Glomerular endothelial cell (primary cell): ENCODE results near the gene NFIA. TPM values are rescaled to one million over a fixed set of nuclear protein-coding genes. Genes with fewer than 3 reads are reported as not detected.
A peak's percentile ranks its signal among the peaks of the same experiment; 100 is the strongest.

Experiments used
- DNase-seq: peaks from one replicate; pipeline ENCODE4 v3.0.0-alpha.2; 2011; ENCODE audit warnings: low read depth, low spot score; ENCODE audit errors: extremely low read depth
- total RNA-seq: library from RNA; depleted of rRNA; stranded (reverse); fragments of >200 nt; gene quantifications from 2 replicates; pipeline ENCODE4 v1.2.3, GENCODE V29; 2015

Gene NFIA
- total RNA-seq, 1 donor from 2014 or later: 18.4 TPM

GRCh38 chr1:61318319-61319125, 236.2 kb downstream of the NFIA start:
- DNase-seq: no peak

DNA sequence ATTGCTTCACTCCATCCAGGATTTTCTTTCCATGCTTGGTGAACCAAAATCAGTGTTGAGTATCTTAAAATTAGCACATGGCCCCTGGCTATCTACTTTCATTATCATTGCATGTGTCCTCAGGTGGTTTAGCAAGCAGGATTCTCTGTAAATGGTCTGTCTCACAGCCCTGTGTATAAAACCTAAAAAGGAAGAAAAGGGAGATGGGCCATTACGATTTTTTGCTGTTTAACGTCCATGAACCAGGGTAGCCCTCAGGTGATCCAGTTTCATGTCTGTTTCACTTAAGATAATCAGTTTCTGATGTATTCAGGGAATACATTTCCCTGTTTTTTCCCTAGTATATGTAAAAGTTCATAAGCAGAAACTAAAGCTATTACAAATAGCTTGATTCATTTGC, 238.2 kb downstream of the NFIA start:
- DNase-seq: no peak

DNA sequence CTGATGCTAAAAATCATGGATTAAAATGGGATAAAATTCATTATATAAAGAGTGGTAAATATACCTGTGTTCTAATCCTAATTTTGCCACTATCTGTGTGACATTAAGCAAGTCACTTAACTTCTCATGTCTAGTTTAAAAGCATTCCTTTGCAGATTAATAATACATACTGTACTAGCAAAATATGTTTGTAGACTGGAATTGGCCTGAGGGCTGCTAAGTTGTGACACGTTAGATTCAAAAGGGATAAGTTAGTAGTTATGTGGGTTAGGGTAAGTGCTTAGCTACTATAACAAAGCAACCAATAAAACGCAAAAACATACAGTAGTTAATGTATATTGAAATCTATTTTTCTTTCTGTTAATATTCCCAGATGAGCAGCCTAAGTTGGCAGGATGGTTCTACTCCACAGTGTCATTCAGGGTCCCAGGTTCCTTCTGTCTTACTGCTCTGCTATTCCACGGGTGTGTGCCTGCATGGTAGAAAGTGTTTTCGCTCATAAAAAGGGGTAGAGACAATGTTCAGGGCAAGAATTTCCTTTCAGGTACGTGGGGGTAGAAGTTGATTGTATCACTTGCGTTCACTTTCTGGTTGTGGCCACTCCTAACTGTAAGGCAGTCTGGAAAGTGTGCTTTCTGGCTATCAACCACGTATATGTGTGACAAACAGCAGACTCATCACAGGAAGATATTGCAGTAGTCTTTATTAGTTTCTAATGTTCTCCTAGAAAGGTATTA, 239.8 kb downstream of the NFIA start:
- no peak for DNase-seq

GRCh38 chr1:61322769-61323168, 240.4 kb downstream of the NFIA start:
- DNase-seq: no peak

DNA sequence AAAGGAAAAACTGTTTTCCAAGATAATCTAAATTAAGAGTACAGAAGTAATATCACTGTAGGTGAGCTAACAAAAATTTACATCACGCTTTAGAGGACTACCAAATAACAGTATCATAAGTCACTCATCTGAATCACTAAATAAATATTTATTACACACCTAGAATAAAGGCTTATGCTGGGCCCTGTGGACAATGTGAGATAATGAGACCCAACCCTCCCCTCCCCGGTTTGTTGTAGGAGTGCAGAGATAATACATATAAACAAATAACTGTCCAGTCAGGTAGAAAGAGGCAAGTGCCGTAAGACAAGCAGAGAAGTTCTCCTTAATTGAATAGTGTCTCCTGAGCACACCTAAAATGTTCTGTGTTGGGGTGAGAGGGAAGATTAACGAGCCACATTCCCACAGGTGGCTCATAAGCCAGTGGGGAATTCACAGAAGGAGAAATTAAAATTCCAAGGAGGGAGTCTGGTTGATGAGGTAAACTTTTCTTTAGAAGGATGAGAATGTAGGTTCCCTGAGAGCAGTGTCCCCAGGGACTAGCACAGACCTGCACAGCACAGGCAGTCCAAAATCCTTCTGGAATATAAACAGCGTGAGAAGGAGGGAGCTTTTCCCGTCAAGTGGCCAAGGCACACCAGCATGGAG, 241.4 kb downstream of the NFIA start:
- no peak for DNase-seq

DNA sequence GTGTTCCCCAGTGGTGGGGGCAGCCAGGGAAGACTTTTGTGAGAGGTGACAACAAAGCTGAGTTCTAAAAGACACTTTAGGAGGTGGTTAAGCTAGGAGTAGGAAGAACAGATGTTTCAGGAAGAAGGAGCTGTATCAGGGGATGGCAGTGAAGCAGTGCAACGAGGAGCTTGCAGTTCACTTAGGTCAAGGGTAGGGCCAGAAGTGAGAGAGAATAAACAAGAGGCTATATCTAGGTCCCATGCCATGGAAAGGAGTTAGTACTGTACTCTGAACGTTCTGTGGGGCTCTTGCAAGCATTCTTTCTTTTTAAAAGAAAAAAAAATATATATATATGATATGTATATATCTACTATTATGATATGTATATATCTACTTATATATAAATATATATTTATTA, 244.4 kb downstream of the NFIA start:
- no peak for DNase-seq

GRCh38 chr1:61327436-61327835, 245.1 kb downstream of the NFIA start:
- no peak for DNase-seq

DNA sequence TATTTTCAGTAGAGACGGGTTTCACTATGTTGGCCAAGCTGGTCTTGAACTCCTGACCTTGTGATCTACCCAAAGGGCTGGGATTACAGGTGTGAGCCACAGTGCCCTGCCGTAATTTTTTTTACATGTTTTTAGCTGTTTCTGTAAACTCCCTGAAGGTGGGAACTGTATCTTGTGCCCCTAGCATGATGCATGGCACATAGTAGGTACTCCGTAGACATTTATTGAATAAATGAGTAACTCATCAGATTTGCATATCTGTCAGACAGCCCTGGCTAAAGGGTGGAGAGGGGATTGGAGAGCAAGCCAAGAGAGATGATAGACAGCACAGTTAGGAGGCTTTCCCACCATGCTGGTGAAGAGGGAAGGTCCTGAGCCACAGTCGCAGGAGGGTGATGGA, 247.2 kb downstream of the NFIA start:
- DNase-seq: no peak

DNA sequence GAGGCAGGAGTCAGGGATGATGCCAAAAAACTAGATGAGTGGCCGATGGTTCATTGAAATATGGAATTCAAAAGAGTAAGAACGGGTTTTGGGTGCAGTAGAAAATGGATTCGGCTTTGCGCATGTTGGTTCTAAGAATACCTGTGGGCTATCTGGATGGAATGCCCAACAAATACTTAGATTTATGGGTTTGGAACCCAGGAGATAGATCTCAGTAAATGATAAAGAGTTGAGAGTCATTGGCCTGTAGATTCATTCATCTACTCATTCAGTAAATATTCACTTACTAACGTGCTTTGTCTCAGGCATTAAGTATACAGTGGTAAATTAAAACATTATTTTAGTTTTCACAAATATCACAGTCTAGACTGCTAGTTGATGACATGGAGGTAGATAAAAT, 247.7 kb downstream of the NFIA start:
- DNase-seq: no peak

DNA sequence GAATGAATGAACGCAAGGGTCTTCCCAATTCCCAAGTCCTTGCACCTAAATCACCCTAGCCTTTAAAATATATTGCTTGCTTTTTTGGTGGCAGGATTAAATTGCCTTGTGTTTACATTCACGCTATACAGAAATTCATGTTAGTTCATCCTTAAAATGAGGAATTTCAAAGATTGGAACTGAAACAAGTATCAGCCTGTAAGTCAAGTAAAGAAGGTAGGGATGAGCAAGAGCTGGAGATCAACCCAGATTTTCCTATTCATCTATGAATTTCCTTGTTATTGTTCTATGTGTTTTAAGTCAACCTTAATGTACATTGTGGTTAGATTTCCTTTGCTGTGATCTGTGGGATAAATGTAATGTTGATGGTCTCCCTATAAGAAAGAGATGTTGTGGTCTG, 248.2 kb downstream of the NFIA start:
- no peak for DNase-seq

DNA sequence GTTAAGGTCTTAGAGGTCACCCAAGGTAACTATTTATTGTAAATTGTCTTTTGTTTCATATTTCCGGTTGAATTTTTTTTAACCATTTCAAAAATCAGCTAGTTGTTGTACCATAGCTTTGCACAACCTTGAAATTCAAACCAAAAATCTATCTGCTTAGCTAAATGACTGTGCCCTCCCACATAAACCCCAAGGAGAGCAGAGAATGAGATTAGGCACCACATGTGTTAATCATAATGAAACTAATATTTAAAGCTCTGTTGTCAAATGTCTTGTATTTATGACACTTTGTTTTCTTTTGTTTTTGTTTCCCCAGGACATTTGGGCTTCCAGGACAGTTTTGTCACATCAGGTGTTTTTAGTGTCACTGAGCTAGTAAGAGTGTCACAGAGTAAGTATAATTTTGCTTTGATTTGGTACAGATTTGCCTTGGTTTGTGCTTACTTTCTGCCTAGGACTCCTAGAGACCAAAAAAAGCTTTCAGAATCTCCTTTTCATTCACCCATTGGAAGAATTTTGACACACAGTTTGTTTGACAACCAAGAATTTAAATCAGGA, 249.9 kb downstream of the NFIA start:
- no peak for DNase-seq

GRCh38 chr1:61332796-61333195, 250.4 kb downstream of the NFIA start:
- DNase-seq: no peak

GRCh38 chr1:61334718-61335589, 252.6 kb downstream of the NFIA start:
- DNase-seq: no peak

DNA sequence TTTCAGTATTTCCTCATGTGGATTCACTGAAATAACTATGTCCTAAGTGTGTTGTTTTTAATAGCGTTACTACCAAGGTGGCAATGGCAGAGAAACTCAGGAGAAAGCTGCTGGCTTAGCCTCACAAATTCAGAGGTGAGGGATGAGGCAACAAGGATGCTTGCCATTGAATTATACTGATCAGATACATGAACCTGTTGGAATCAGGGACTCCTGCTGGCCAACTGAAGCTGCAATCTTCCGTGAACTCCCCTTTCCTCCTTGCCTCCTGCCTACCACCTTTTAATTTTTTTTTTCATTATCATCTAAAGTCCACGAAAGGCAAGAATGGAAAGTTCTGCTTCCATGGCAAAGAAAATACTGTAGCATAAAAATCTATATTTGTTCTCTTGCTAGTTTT, 254.7 kb downstream of the NFIA start:
- no peak for DNase-seq

DNA sequence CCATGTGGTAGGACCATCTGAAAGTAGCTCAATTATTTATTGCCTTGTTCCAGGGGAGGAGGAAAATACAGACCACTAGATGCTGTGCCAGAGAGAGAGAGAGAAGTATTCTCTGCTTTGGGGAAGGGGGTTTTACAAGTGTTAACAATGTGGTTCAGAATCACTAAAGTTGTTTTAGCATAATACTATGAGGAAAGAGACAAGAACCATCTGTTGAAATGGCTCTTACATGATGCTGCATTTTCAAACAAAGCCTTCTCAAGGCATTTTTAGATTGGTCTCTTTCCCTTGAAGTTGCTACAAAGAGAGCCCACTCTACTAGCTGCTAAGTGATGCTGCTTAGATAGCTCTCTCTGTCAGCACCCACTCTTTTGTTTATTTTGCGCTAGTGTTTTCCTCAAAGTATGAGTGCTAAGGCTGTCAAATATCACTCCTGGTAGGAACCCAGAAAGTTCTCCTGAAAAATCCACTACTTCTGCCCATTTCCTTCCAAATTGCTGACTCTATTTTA, 255.1 kb downstream of the NFIA start:
- no peak for DNase-seq

- DNase-seq: peak; percentile 76
Measured at GRCh38 chr1:61337981-61338848, 255.9 kb downstream of the NFIA start.

GRCh38 chr1:61338899-61339298, 256.5 kb downstream of the NFIA start:
- DNase-seq: no peak

GRCh38 chr1:61341426-61341825, 259.1 kb downstream of the NFIA start:
- DNase-seq: no peak

DNA sequence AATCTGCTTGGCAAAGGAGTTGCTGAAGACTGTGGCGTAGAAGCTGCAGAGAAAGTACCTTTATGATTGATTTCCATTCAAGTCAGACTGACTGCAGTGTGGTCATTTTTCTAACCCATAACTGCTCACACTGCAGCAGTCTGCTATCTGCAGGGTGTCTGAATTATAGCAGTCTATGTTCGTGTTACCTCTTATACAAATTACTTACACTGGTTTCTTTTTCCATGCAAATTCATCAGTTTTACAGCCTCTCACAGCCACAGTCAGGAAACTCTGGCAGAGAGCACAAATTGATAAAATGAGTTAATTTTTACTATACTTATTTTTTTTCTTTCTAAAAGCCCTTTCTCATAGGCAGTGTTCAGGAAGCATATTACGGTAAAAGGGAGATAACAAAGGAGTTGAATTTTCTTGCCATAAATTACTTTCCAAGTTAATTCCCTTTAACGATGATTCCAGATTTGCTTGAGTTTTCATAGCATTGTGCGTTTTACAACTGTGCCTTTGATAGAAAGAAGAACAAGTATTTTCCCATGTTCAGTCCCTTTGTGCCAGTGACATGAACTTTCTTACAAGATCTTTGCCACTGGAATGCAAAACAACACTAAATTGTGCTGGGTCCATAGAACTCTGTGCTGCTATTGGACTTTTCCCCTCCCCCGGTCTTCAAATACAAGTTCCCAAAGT, 261.5 kb downstream of the NFIA start:
- DNase-seq: no peak
